HepG2 (cell line): Measurements from ENCODE around the gene KMT2E. TPM values are rescaled to one million over a fixed set of nuclear protein-coding genes. Genes with fewer than 3 reads are reported as not detected.
A peak's percentile ranks its signal among the peaks of the same experiment; 100 is the strongest.

Source experiments
- ATF1 ChIP-seq: IDR thresholded peaks from 2 replicates; pipeline ENCODE4 v1.6.1; 2016; ENCODE audit warnings: mild to moderate bottlenecking, control low read depth
- CENPT ChIP-seq: sonication (generic); formaldehyde crosslinking; IDR thresholded peaks from 2 replicates; pipeline ENCODE4 v1.8.0; 2022; ENCODE audit warnings: low read depth, mild to moderate bottlenecking, moderate library complexity, missing genetic modification reagents
- CREB1 ChIP-seq, 2 experiments: fragments of 450-650 bp in 1 of 2; IDR thresholded peaks; 2 replicates each; pipeline ENCODE4 v1.6.1; 2016 to 2017; ENCODE audit warnings: control low read depth in 1 of 2, mild to moderate bottlenecking in 1 of 2, missing compliant biosample characterization in 1 of 2, missing genetic modification characterization in 1 of 2
- E2F2 ChIP-seq: sonication (generic); formaldehyde crosslinking; IDR thresholded peaks from 2 replicates; pipeline ENCODE4 v1.4.0; 2020; ENCODE audit warnings: missing genetic modification reagents, borderline replicate concordance
- FOXA3 ChIP-seq: IDR thresholded peaks from 2 replicates; pipeline ENCODE4 v1.6.1; 2016; ENCODE audit warnings: missing genetic modification reagents, missing compliant biosample characterization
- HNF4G ChIP-seq, 2 experiments: sonication (generic) in 1 of 2; formaldehyde crosslinking in 1 of 2; IDR thresholded peaks; 2 replicates each; pipeline versions ENCODE4 v1.4.0 to v1.6.1; 2011 to 2020; ENCODE audit warnings: borderline replicate concordance in 2 of 2, low read depth in 2 of 2, mild to moderate bottlenecking in 2 of 2, low read length in 1 of 2, missing genetic modification reagents in 1 of 2, moderate library complexity in 1 of 2
- MEIS1 ChIP-seq: sonication (generic); formaldehyde crosslinking; IDR thresholded peaks from 2 replicates; pipeline ENCODE4 v1.9.0; 2021; ENCODE audit warnings: mild to moderate bottlenecking, missing genetic modification reagents, moderate library complexity, borderline replicate concordance
- MXD3 ChIP-seq: IDR thresholded peaks from 2 replicates; pipeline ENCODE4 v1.6.1; 2016; ENCODE audit warnings: mild to moderate bottlenecking, missing biosample characterization, missing genetic modification reagents
- MYPOP ChIP-seq: sonication (generic); formaldehyde crosslinking; IDR thresholded peaks from 2 replicates; pipeline ENCODE4 v1.8.1; 2023; ENCODE audit warnings: mild to moderate bottlenecking, moderate library complexity, missing genetic modification reagents
- NR2F1 ChIP-seq, 2 experiments: fragments of 450-650 bp in 1 of 2; formaldehyde crosslinking in 1 of 2; IDR thresholded peaks; 2 replicates each; pipeline versions ENCODE4 v1.5.0 to v1.6.1; 2016 to 2020; ENCODE audit warnings: mild to moderate bottlenecking in 1 of 2, missing compliant biosample characterization in 1 of 2, missing genetic modification reagents in 1 of 2, moderate library complexity in 1 of 2
- POLR2G ChIP-seq: fragments of 200-400 bp; formaldehyde crosslinking; IDR thresholded peaks from 2 replicates; pipeline ENCODE4 v1.6.1; 2018; ENCODE audit warnings: mild to moderate bottlenecking, low read depth, low read length, moderate library complexity
- RBM22 ChIP-seq: fragments of 200-400 bp; formaldehyde crosslinking; optimal IDR thresholded peaks from 2 replicates; pipeline ENCODE3; 2017; ENCODE audit warnings: mild to moderate bottlenecking, low read length, moderate library complexity
- SIX4 ChIP-seq: sonication (generic); formaldehyde crosslinking; IDR thresholded peaks from 2 replicates; pipeline ENCODE4 v1.4.0; 2020; ENCODE audit warnings: missing genetic modification reagents
- SOX13 ChIP-seq, 3 experiments: fragments of 450-650 bp in 1 of 3; sonication (generic) in 1 of 3; formaldehyde crosslinking in 1 of 3; IDR thresholded peaks in 2 of 3; conservative IDR thresholded peaks in 1 of 3; 2 replicates each; pipeline versions ENCODE4 v1.5.0 to v1.6.1; 2016 to 2020; ENCODE audit warnings: antibody characterized with exemption in 1 of 3, mild to moderate bottlenecking in 1 of 3, missing compliant biosample characterization in 1 of 3, missing genetic modification reagents in 1 of 3, moderate library complexity in 1 of 3
- SUZ12 ChIP-seq: fragments of 150-350 bp; IDR thresholded peaks from 2 replicates; pipeline ENCODE4 v1.6.1; 2014; ENCODE audit warnings: low read depth, low read length
- YEATS2 ChIP-seq: sonication (generic); formaldehyde crosslinking; IDR thresholded peaks from 2 replicates; pipeline ENCODE4 v1.4.0; 2020; ENCODE audit warnings: missing genetic modification reagents, borderline replicate concordance
- ZFAT ChIP-seq: sonication (generic); formaldehyde crosslinking; conservative IDR thresholded peaks from 2 replicates; pipeline ENCODE4 v1.8.1; 2023; ENCODE audit warnings: missing genetic modification reagents, inconsistent platforms
- ZNF101 ChIP-seq: sonication (generic); formaldehyde crosslinking; IDR thresholded peaks from 2 replicates; pipeline ENCODE4 v1.4.0; 2020; ENCODE audit warnings: mild to moderate bottlenecking, low read depth, missing genetic modification reagents, borderline replicate concordance
- ZNF138 ChIP-seq: sonication (generic); formaldehyde crosslinking; IDR thresholded peaks from 2 replicates; pipeline ENCODE4 v1.5.0; 2020; ENCODE audit warnings: mild to moderate bottlenecking, low read depth, missing genetic modification reagents
- ZNF264 ChIP-seq: sonication (generic); formaldehyde crosslinking; IDR thresholded peaks from 2 replicates; pipeline ENCODE4 v1.4.0; 2020; ENCODE audit warnings: missing genetic modification reagents
- ZNF557 ChIP-seq: sonication (generic); formaldehyde crosslinking; IDR thresholded peaks from 2 replicates; pipeline ENCODE4 v1.4.0; 2020; ENCODE audit warnings: missing genetic modification reagents
- ZNF839 ChIP-seq: sonication (generic); formaldehyde crosslinking; IDR thresholded peaks from 2 replicates; pipeline ENCODE4 v1.4.0; 2020; ENCODE audit warnings: missing genetic modification reagents, mild to moderate bottlenecking, borderline replicate concordance
- ZSCAN20 ChIP-seq: sonication (generic); formaldehyde crosslinking; IDR thresholded peaks from 2 replicates; pipeline ENCODE4 v1.4.0; 2020; ENCODE audit warnings: missing genetic modification reagents, mild to moderate bottlenecking, borderline replicate concordance
- polyA plus RNA-seq, 8 experiments: library from polyadenylated mRNA; depleted of rRNA in 3 of 8; stranded (reverse) in 7 of 8; unstranded in 1 of 8; fragments of >200 nt; fragmentation: Illumina TruSeq in 4 of 8; extraction: Trizol in 4 of 8; gene quantifications; 2 replicates each; pipeline versions ENCODE4 v1.2.1 to v1.2.3, GENCODE V29; 2011 to 2016; ENCODE audit warnings: low read depth in 4 of 8, missing spikeins in 1 of 8, mixed read lengths in 1 of 8; ENCODE audit not compliant: insufficient read depth in 1 of 8
- total RNA-seq, 5 experiments: library from RNA; depleted of rRNA; stranded (reverse); fragments of >200 nt; fragmentation: Illumina TruSeq; extraction: Trizol; gene quantifications; 2 replicates each; pipeline ENCODE4 v1.2.3, GENCODE V29; 2016; ENCODE audit warnings: low read depth in 1 of 5
- TF ChIP-seq, protein P1 (sequence below): sonication (generic); formaldehyde crosslinking; conservative IDR thresholded peaks from 2 replicates; pipeline ENCODE4 v1.8.0; 2022; ENCODE audit warnings: mild to moderate bottlenecking, moderate library complexity, missing genetic modification reagents

Gene KMT2E
- total and polyA plus RNA-seq, 2 of the 13 experiments (the other 11 are each of a cell fraction or from before 2014, with no cell fraction given) = 6.3 to 24.4 TPM

GRCh38 chr7:105013221-105013815 is 687 bp upstream of the KMT2E start (continued):
- TF ChIP-seq SUZ12 = no peak
- TF ChIP-seq ZNF138 (CRISPR knock-in tag) = no peak
- no peak for TF ChIP-seq ZNF839
- TF ChIP-seq NR2F1 (CRISPR knock-in tag; IDR thresholded peaks at IDR 0.05) = 0 out of 4 replicates have a peak, but pooled peaks of 1 of the 2 experiments have one; percentile 3
- peak; percentile 84 for TF ChIP-seq RBM22
- TF ChIP-seq ATF1 (CRISPR knock-in tag) = peak; percentile 69; the same call in 1 of the 2 replicates
- TF ChIP-seq ZFAT = 0 out of 2 replicates have a peak, but pooled peaks have one; percentile 45
- TF ChIP-seq ZNF264 (CRISPR knock-in tag) = no peak
- peak; percentile 96 for TF ChIP-seq POLR2G
- 0 out of 2 replicates have a peak, but pooled peaks have one; percentile 9 for TF ChIP-seq YEATS2 (CRISPR knock-in tag)
- 0 out of 2 replicates have a peak, but pooled peaks have one; percentile 24 for TF ChIP-seq ZSCAN20 (CRISPR knock-in tag)
- TF ChIP-seq ZNF557 = no peak
- TF ChIP-seq E2F2 = no peak
- peak; percentile 6; the same call in 1 of the 2 replicates for TF ChIP-seq FOXA3 (CRISPR knock-in tag)
- TF ChIP-seq CENPT (CRISPR knock-in tag) = peak; percentile 42; the same call in 1 of the 2 replicates
- TF ChIP-seq, protein P1, sequence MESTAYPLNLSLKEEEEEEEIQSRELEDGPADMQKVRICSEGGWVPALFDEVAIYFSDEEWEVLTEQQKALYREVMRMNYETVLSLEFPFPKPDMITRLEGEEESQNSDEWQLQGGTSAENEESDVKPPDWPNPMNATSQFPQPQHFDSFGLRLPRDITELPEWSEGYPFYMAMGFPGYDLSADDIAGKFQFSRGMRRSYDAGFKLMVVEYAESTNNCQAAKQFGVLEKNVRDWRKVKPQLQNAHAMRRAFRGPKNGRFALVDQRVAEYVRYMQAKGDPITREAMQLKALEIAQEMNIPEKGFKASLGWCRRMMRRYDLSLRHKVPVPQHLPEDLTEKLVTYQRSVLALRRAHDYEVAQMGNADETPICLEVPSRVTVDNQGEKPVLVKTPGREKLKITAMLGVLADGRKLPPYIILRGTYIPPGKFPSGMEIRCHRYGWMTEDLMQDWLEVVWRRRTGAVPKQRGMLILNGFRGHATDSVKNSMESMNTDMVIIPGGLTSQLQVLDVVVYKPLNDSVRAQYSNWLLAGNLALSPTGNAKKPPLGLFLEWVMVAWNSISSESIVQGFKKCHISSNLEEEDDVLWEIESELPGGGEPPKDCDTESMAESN (CRISPR knock-in tag) = peak; percentile 13; the same call in 1 of the 2 replicates
- TF ChIP-seq HNF4G (IDR thresholded peaks at IDR 0.05; ENCODE audit: borderline replicate concordance, low read depth, low read length) = no peak
- no peak for TF ChIP-seq HNF4G (CRISPR knock-in tag; IDR thresholded peaks at IDR 0.05; ENCODE audit: borderline replicate concordance, low read depth)
- no peak for TF ChIP-seq MEIS1
- 0 out of 2 replicates have a peak, but pooled peaks have one; percentile 69 for TF ChIP-seq ZNF101 (CRISPR knock-in tag)
- TF ChIP-seq MYPOP (CRISPR knock-in tag) = no peak; the same call in 1 of the 2 replicates
- 0 out of 2 replicates have a peak, but pooled peaks have one; percentile 5 for TF ChIP-seq MXD3
- no peak for TF ChIP-seq CREB1 (IDR thresholded peaks at IDR 0.05)
- TF ChIP-seq CREB1 (CRISPR knock-in tag; IDR thresholded peaks at IDR 0.05) = no peak
- TF ChIP-seq SOX13 (IDR thresholded peaks at IDR 0.05) = no peak
- TF ChIP-seq SOX13 (CRISPR knock-in tag; conservative IDR thresholded peaks at IDR 0.05 in 1 of 2, IDR thresholded peaks at IDR 0.05 in 1 of 2) = 0 out of 4 replicates have a peak, but pooled peaks of 1 of the 2 experiments have one; percentile 56
- TF ChIP-seq SIX4 (CRISPR knock-in tag) = no peak
